Measurements from ENCODE around the gene DAD1.
"Not testable (repeated sequence)": the region's sequence is repeated elsewhere in the genome, so short reads cannot be mapped to it uniquely, and the experiment has no call there.

DAD1 gene

DNA sequence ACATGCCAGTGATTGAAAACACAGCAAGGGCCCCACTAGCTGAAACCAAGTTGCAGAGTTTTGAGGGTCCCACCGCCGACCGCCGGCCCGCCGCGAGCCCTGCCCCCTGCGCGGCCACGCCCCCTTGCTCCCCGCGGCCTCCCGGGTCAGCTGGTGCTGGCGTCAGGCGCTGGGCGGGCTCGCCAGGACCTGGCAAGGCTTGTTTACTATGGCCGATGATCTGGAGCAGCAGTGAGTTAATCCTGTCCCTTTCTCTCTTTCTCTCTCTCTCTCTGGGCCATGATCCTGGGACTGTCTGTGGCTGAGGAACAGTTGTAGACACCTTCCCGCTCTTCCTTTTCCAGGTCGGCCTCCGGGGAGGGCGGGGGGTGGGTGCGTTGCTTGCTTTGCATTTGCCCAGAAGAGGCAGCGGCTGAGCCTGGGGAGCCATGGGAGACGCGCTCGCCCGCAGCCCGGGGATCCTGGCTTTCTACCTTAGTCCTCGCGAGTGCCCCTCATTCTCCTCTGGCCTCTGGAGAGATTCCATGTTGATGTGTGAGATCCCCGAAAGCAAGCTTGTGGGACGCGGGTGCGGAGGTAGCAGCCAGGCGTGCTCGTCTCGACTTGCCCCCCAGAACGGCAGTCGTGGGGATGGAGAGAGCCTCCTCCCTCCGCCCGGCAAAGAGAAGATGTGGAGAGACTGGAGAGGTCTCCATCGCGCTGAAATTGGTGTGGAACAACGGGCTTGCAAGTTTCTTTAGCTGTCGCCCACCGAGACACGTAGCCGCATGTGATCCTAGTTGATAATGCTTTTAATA, 9.3 kb upstream of the DAD1 start, which contains the start of gene ABHD4:
TSS of gene ABHD4 (plus strand) at position 202 of the 797 bp plus-strand sequence. CDS start at position 209, 7 bp downstream.
- DNase-seq = peak; percentile 86

- DNase-seq = no peak
Observed at GRCh38 chr14:22597771-22598098, 8.7 kb upstream of the DAD1 start.

DNA sequence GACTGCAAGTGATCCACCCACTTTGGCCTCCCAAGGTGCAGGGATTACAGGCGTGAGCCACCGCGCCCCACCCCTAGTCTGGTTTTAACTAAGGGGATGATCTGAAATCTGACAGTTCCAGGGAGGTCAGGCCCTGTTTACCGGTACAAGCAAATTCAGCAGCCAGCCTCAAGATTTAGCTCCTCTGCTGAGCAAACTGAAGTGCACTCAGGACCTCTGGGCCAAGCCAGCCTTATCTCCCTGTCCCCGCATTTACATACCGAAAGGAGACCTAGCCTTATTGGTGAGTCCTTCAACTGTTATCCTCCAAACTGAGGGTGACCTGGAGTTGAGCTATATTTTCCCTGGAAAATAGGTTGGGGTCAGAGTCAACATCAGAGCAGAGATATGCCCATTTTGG, 8.2 kb upstream of the DAD1 start:
- DNase-seq = no peak

GRCh38 chr14:22596354-22596879, 7.4 kb upstream of the DAD1 start:
- no peak for DNase-seq

- no peak for DNase-seq
Observed at GRCh38 chr14:22594156-22594716, 5.2 kb upstream of the DAD1 start.

DNA sequence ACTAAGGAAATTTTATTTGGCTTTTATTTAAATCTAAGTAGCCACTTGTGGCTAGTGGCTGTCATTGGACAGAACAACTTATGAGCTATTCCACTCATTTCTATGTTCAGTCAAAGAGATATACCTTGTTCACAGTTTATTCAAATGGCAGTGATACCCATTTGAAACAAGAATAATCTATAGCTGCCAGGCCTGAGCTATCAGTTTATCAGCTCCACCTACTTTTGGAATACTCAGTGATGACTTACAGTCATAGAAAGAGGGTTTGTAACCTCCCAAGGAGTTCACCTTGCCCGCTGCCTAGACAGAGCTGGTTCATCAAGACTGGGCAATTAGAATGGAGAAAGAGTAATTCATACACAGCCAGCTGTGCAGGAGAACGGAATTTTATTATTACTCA, 4.6 kb upstream of the DAD1 start:
- no peak for DNase-seq

- DNase-seq = no peak
Observed at GRCh38 chr14:22593189-22593588, 4.2 kb upstream of the DAD1 start.

DNA sequence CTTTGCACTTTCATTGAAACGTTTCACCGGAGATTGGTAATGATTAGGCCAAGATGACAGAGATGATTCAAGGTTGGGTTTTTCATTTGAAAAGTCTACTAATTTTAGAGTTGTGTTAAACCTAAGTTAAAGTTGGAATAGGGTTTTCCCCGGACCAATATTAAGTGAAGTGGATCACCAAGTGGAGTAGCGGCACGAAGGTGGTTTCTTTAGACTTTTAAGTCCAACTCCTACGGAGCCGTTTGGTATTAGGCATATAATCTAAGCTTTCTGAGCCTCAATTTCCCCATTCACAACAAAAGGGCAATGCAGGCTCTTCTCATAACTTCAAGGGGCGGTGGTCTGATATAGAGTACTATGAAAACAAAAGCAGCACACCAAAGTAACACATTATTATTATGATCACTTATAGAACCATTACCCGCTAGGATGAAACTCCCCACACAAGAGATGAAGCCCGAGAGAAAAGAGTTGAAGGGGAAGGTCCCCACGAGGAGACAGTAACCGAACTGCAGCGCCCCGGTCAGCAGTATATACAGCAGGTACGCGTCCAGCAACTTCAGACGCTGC, 413 bp downstream of the DAD1 start:
- no peak for DNase-seq

- not testable (repeated sequence) for DNase-seq
Observed at GRCh38 chr14:22587677-22588422, 1.2 kb downstream of the DAD1 start.

GRCh38 chr14:22587247-22587646, 1.8 kb downstream of the DAD1 start:
- no peak for DNase-seq

- DNase-seq = no peak
Observed at GRCh38 chr14:22583994-22584393, 5.0 kb downstream of the DAD1 start.

- no peak for DNase-seq
Observed at GRCh38 chr14:22580625-22581024, 8.4 kb downstream of the DAD1 start.

GRCh38 chr14:22579881-22580280, 9.1 kb downstream of the DAD1 start:
- no peak for DNase-seq

GRCh38 chr14:22579236-22579635, 9.8 kb downstream of the DAD1 start:
- no peak for DNase-seq

DNA sequence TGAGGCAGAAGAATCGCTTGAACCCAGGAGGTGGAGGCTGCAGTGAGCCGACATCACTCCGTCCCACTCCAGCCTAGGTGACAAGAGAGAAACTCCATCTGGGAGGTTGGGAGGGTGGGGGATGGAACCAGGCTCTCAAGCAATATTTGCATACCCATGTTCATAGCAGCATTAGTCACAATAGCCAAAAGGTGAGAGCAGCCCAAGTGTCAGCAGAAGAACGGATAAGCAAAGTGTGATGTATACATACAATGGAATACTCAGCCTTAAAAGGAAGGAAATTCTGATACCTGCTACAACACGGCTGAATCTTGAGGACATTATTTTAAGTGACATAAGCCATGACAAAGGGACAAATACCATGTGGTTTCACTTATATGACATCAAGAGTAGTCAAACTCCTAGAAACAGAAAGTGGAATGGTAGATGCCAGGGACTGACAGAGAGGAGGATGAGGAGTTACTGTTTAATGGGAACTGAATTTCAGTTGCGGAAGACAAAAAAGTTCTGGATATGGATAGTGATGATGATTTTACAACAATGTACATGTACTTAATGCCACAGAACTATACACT, 11.6 kb downstream of the DAD1 start:
- DNase-seq = no peak

DNA sequence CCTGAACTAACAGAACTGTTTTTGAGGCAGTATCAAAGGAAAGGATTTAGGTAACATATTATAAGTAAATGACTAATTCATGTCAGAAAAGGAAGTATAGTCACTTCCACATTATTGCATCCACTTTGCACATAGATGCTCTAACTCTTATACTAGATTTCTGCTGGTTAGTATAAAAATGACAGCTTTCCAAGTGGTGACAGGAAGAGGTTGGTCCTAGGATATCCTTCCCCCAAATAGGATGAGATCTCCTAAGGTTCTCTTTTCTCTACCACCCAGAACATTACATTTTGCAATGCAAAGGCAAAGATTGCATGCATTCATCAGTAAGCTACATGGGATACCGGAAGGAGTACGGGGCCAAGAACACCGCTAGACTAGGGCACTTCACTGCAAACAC, 15.2 kb downstream of the DAD1 start:
- no peak for DNase-seq

DNA sequence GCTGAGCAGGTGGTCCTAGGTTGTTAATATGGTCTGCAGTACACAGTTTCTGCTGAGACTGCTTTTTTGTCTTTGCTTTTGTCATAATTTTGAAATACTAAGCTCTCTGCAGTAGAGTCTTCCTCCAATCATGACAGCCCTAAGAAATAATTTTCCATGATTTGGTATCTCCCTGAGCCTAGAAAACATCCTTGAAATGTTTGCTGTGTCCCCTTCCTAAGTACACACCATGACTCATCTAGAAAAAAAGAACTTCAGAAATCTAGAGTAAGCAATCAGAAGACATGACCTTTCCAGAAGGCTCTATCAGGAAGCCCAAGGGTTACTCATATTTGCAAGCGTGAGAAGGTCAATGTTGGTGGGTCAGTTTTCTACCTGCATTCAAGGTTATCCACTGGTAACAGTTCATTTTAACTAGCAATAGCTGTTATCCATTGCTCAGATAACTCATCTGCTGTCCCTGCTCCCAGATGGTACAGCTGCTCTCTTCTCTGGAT, 16.4 kb downstream of the DAD1 start:
- no peak for DNase-seq

DNA sequence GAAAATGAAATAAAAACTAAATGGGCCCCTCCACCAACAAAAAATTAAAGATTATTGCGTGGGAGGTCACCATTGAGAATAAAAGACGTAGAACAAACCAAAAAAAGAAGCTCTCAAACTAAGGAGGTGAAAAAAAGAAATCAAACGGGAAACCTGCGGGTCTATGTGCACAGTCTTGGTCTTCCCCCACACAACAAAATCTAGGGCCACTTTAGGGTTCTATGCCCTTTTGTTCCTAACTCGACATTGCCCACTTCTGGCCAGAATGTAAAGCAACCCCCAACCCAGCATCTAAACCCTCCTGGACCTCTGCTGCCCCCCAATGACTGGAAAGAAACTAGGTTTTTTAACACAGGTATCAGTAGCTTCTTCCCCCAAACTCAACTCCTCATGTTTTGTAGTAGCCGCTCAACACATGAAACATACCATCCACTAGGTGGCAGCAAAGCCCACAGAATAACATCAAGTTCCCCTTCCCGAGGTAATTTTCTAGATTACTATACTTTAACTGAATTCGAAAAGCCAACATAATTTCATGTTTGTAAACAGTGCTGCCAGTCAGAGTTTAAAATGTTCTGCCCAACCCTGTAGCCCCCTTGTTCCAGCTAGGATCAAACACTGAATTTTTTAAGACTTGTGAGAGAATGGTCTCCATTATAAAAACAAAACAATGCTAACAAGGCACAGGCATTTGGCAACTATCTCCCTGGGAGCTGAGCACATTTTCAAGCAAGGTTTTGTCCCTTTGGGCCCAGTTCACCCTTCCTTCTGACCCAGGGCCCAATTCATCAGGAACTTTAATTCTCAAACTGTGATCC, 18.7 kb downstream of the DAD1 start:
- DNase-seq = peak; percentile 77

DNA sequence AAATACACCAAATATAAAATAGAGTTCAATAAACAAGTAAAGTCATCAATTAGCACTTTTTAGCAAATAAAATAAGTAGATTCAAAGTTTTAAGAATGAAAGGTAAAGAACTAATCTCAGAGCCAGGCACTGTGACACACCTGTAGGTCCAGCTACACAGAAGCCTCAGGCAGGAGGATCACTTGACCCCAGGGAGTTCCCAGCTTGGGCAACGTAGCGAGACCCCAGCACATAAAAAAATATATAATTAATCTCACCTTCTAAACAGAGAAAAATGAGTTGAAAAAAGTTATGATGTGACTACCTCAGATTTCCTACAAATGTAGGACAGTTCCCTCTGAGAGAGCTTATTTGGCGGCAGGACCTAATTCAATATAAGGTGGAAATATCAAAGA, 19.3 kb downstream of the DAD1 start:
- DNase-seq = no peak

- DNase-seq = no peak
Observed at GRCh38 chr14:22569106-22569736, 19.8 kb downstream of the DAD1 start.

GRCh38 chr14:22567437-22567836, 21.6 kb downstream of the DAD1 start:
- no peak for DNase-seq

DNA sequence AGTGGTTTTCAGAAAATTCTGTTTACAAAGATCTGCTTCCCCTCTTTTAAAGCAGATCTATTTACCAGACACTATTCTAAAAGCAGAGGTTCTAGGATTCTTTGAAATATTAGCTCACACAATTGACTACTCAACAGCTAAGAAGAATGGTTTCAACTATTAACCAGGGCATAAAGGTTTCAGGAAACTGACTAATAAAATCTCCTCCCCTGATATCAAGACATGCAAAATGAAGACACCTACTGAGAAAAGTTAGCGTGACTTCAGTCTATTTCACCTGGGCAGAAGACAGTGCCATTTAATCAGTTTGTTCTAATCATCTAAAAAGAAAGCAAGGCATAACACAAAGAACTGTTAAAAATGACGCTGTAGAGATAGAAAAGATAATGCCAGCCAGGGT, 22.2 kb downstream of the DAD1 start:
- no peak for DNase-seq
